ENCODE data around the gene C5orf47. TPM values are rescaled to one million over a fixed set of nuclear protein-coding genes. Genes with fewer than 3 reads are reported as not detected.

Gene C5orf47
- total and polyA plus RNA-seq, 8 donors = 0.04 to 0.09 (median 0.07) TPM; not detected in 4

- H3K4me1 ChIP-seq = no peaks in the 10 kb centered on the region
- H3K27me3 ChIP-seq = no peaks in the 10 kb centered on the region
- H3K27ac ChIP-seq = no peak overlapping the region
- FAIRE-seq (no peak), DNase-seq (no peak), ATAC-seq (no peak)
- no peaks in the 10 kb centered on the region for H3K36me3 ChIP-seq
- no peak for TF ChIP-seq CTCF (IDR thresholded peaks at IDR 0.05)
- 88 to 89% methylated on average over 4 of the region's 4 CpGs for WGBS, 2 donors
- H3K9me3 ChIP-seq = no peaks in the 10 kb centered on the region
- no peak overlapping the region for H3K4me3 ChIP-seq
- intact Hi-C loops (cut with DNase I) = no loop called here
Observed at GRCh38 chr5:174000076-174000475, 11.1 kb downstream of the C5orf47 start.

- intact Hi-C loops (cut with DNase I) = no loop called here
- no peaks in the 10 kb centered on the region for H3K27me3 ChIP-seq
- DNase-seq (no peak), ATAC-seq (no peak), FAIRE-seq (no peak)
- no peak overlapping the region for H3K27ac ChIP-seq
- H3K9me3 ChIP-seq = no peaks in the 10 kb centered on the region
- H3K4me1 ChIP-seq = no peaks in the 10 kb centered on the region
- no peak overlapping the region for H3K4me3 ChIP-seq
- TF ChIP-seq CTCF (IDR thresholded peaks at IDR 0.05) = no peak
- no peaks in the 10 kb centered on the region for H3K36me3 ChIP-seq
Observed at GRCh38 chr5:174003795-174004194, 14.8 kb downstream of the C5orf47 start.

- DNase-seq (no peak), FAIRE-seq (no peak), ATAC-seq (no peak)
- Histone ChIP-seq H3K9me3 (no peaks in the 10 kb centered on the region), H3K36me3 (no peaks in the 10 kb centered on the region), H3K27me3 (no peaks in the 10 kb centered on the region), H3K4me1 (no peaks in the 10 kb centered on the region), H3K4me3 (no peak overlapping the region), H3K27ac (no peak overlapping the region)
- intact Hi-C loops (cut with DNase I) = no loop called here
- 83 to 88% methylated on average over 5 of the region's 5 CpGs for WGBS, 2 donors
- TF ChIP-seq CTCF (IDR thresholded peaks at IDR 0.05) = no peak
Observed at GRCh38 chr5:174008922-174009321, 20.0 kb downstream of the C5orf47 start.

- Histone ChIP-seq H3K4me1 (no peaks in the 10 kb centered on the region), H3K27me3 (no peaks in the 10 kb centered on the region), H3K27ac (no peak overlapping the region), H3K36me3 (no peaks in the 10 kb centered on the region), H3K9me3 (no peaks in the 10 kb centered on the region), H3K4me3 (no peak overlapping the region)
- WGBS, 2 donors = 67 to 68% methylated on average over 1 of the region's 1 CpG
- FAIRE-seq (no peak), ATAC-seq (no peak), DNase-seq (no peak)
- intact Hi-C loops (cut with DNase I) = no loop called here
- TF ChIP-seq CTCF (IDR thresholded peaks at IDR 0.05) = no peak
Observed at GRCh38 chr5:174010365-174010764, 21.4 kb downstream of the C5orf47 start.

- Histone ChIP-seq H3K4me3 (no peak overlapping the region), H3K36me3 (no peaks in the 10 kb centered on the region), H3K4me1 (no peaks in the 10 kb centered on the region), H3K9me3 (no peaks in the 10 kb centered on the region), H3K27ac (no peak overlapping the region), H3K27me3 (no peaks in the 10 kb centered on the region)
- intact Hi-C loops (cut with DNase I) = no loop called here
- FAIRE-seq (no peak), ATAC-seq (no peak), DNase-seq (no peak)
- TF ChIP-seq CTCF (IDR thresholded peaks at IDR 0.05) = no peak
- WGBS, 2 donors = 54 to 62% methylated on average over 3 of the region's 3 CpGs
Observed at GRCh38 chr5:174011441-174011840, 22.5 kb downstream of the C5orf47 start.

Measured in pancreas (tissue), 10 donors.